Endodermal cell (in vitro differentiated cells): ENCODE measurements around the gene ATG9B. TPM values are rescaled to one million over a fixed set of nuclear protein-coding genes. Genes with fewer than 3 reads are reported as not detected.

Experiments used
- DNase-seq: peaks from one replicate; pipeline ENCODE4 v3.0.0-alpha.2; 2017
- H3K27ac ChIP-seq: 2 replicates; pipeline ENCODE4 v1.5.1; 2013; ENCODE audit warnings: mild to moderate bottlenecking, low read depth, low read length, moderate library complexity
- H3K27me3 ChIP-seq: 2 replicates; pipeline ENCODE4 v1.6.1; 2013; ENCODE audit warnings: mild to moderate bottlenecking, low read length, moderate library complexity; ENCODE audit not compliant: insufficient read depth, control insufficient read depth, poor library complexity, severe bottlenecking
- H3K36me3 ChIP-seq: 2 replicates; pipeline ENCODE4 v1.7.0; 2013; ENCODE audit warnings: mild to moderate bottlenecking, low read length, moderate library complexity; ENCODE audit not compliant: control insufficient read depth, insufficient read depth
- H3K4me1 ChIP-seq: one replicate; pipeline ENCODE4 v1.7.0; 2013; ENCODE audit warnings: low read length; ENCODE audit not compliant: control insufficient read depth, insufficient read depth
- H3K4me3 ChIP-seq: 2 replicates; pipeline ENCODE4 v1.5.1; 2013; ENCODE audit warnings: mild to moderate bottlenecking, low read length, moderate library complexity
- H3K9ac ChIP-seq: 2 replicates; pipeline ENCODE4 v1.6.1; 2013; ENCODE audit warnings: mild to moderate bottlenecking, low read length, moderate library complexity; ENCODE audit not compliant: poor library complexity, severe bottlenecking; ENCODE audit errors: extremely low read depth
- H3K9me3 ChIP-seq: 2 replicates; pipeline ENCODE4 v1.6.1; 2013; ENCODE audit warnings: mild to moderate bottlenecking, low read length, moderate library complexity; ENCODE audit not compliant: control insufficient read depth
- H3K27ac Mint-ChIP-seq: 2 replicates; pipeline ENCODE4 v1.8.0; 2020; ENCODE audit warnings: mixed read lengths
- H3K27me3 Mint-ChIP-seq: 2 replicates; pipeline ENCODE4 v1.8.0; 2021; ENCODE audit warnings: mild to moderate bottlenecking, mixed read lengths; ENCODE audit not compliant: insufficient read depth
- H3K36me3 Mint-ChIP-seq: 2 replicates; pipeline ENCODE4 v1.8.0; 2020; ENCODE audit warnings: low read depth, mixed read lengths
- H3K4me1 Mint-ChIP-seq: 2 replicates; pipeline ENCODE4 v1.8.0; 2020; ENCODE audit warnings: mixed read lengths
- H3K4me3 Mint-ChIP-seq: 2 replicates; pipeline ENCODE4 v1.8.0; 2020; ENCODE audit warnings: mild to moderate bottlenecking, moderate library complexity, mixed read lengths
- H3K9me3 Mint-ChIP-seq: 2 replicates; pipeline ENCODE4 v1.8.0; 2020; ENCODE audit warnings: mild to moderate bottlenecking, mixed read lengths
- WGBS, 2 experiments: methylation state at CpG; one replicate each; pipeline versions ENCODE4 v1.1.5 to v1.1.7; 2013; ENCODE audit warnings: missing lambda C conversion rate in 2 of 2, mixed read lengths in 1 of 2; ENCODE audit not compliant: insufficient coverage in 1 of 2, insufficient read length in 1 of 2; 5-methylcytosine and 5-hydroxymethylcytosine counted together
- total RNA-seq, 2 donors: library from RNA; stranded (reverse); fragmentation: NEBNext Ultra II Directional in 1 of 2; extraction: Animal tissue kit (Norgen Biotek cat#: 25700) in 1 of 2; gene quantifications; 2 replicates in 1 of 2; 3 replicates in 1 of 2; pipeline ENCODE4 v1.2.1, GENCODE V29; 2021
- TF ChIP-seq, protein P1 (sequence below): fragments of 200-600 bp; sonication (generic); conservative IDR thresholded peaks from 2 replicates; pipeline ENCODE4 v1.5.0; 2021; ENCODE audit warnings: antibody characterized with exemption, mild to moderate bottlenecking

The ATG9B gene
- total RNA-seq, 2 donors from 2014 or later, result 2.0 to 3.0 TPM

DNA sequence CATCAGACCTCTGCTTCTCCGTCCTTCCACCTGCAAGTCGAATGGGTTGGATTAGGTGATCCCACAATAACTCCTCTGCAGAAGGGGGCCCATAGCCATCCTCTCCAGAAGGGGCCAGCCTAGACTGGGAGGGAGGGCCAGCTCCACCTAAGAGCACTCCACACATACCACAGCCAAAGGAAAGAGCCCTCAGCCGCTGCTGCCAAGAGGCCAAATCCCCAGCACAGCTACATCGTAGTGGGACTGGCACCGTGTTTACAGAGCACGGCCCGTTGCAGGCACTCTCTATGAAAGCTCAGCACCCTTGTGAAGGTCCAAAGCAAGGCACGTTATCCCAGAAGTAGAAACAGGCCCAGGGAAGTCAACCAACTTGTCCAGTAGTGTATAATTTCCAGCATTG is 51.6 kb downstream of the ATG9B start:
- Mint-ChIP-seq H3K27me3 (peaks cover 77% of the 10 kb centered on the region), H3K36me3 (no peaks in the 10 kb centered on the region), H3K9me3 (no peaks in the 10 kb centered on the region), H3K27ac (no peak overlapping the region), H3K4me3 (no peak overlapping the region), H3K4me1 (peaks cover 24% of the 10 kb centered on the region)
- TF ChIP-seq, protein P1, sequence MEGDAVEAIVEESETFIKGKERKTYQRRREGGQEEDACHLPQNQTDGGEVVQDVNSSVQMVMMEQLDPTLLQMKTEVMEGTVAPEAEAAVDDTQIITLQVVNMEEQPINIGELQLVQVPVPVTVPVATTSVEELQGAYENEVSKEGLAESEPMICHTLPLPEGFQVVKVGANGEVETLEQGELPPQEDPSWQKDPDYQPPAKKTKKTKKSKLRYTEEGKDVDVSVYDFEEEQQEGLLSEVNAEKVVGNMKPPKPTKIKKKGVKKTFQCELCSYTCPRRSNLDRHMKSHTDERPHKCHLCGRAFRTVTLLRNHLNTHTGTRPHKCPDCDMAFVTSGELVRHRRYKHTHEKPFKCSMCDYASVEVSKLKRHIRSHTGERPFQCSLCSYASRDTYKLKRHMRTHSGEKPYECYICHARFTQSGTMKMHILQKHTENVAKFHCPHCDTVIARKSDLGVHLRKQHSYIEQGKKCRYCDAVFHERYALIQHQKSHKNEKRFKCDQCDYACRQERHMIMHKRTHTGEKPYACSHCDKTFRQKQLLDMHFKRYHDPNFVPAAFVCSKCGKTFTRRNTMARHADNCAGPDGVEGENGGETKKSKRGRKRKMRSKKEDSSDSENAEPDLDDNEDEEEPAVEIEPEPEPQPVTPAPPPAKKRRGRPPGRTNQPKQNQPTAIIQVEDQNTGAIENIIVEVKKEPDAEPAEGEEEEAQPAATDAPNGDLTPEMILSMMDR, result no peak
- DNase-seq, result no peak
- H3K9ac ChIP-seq, result no peak overlapping the region
- no peaks in the 10 kb centered on the region for H3K36me3 ChIP-seq
- peaks cover 6% of the 10 kb centered on the region for H3K4me1 ChIP-seq
- 84 to 100% methylated on average over 5 to 8 of the region's 8 CpGs for WGBS, 2 experiments
- no peak overlapping the region for H3K4me3 ChIP-seq
- peaks cover 52% of the 10 kb centered on the region for H3K27me3 ChIP-seq
- no peak overlapping the region for H3K27ac ChIP-seq
- no peaks in the 10 kb centered on the region for H3K9me3 ChIP-seq

DNA sequence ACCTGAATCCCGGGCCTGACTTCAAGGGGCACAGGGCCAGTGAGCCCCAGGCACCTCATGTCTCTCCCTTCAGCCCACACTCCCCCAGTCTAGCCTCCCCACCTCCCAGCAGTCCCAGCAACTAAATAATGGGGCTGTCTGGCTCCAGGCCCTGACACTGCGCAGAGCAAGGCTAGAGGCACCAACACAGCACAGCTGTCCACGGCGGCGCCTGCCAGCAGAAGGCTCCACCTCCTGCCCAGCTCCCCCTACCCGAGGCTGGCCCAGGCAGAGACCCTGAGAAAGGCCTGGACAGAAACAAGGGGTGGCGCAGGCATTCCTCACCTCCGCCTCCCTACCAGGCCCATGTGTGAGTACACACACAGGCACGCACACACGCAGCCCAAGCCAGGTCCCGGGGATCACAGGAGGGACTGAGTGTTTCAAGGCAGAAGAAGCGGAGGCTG is 52.2 kb downstream of the ATG9B start:
- H3K4me3 ChIP-seq, result no peak overlapping the region
- H3K9me3 ChIP-seq, result no peaks in the 10 kb centered on the region
- no peak overlapping the region for H3K27ac Mint-ChIP-seq
- H3K4me3 Mint-ChIP-seq, result no peak overlapping the region
- H3K27ac ChIP-seq, result peak overlapping the region; percentile 88
- no peak for DNase-seq
- no peak overlapping the region for H3K9ac ChIP-seq
- peaks cover 19% of the 10 kb centered on the region for H3K4me1 Mint-ChIP-seq
- WGBS, 2 experiments, result 90 to 93% methylated on average over 5 to 12 of the region's 12 CpGs
- no peaks in the 10 kb centered on the region for H3K36me3 Mint-ChIP-seq
- H3K36me3 ChIP-seq, result no peaks in the 10 kb centered on the region
- H3K4me1 ChIP-seq, result peaks cover 5% of the 10 kb centered on the region
- H3K27me3 ChIP-seq, result peaks cover 47% of the 10 kb centered on the region
- H3K9me3 Mint-ChIP-seq, result no peaks in the 10 kb centered on the region
- TF ChIP-seq, protein P1, result no peak
- peaks cover 77% of the 10 kb centered on the region for H3K27me3 Mint-ChIP-seq

- H3K36me3 ChIP-seq, result no peaks in the 10 kb centered on the region
- H3K9ac ChIP-seq, result no peak overlapping the region
- Mint-ChIP-seq H3K27me3 (peaks cover 73% of the 10 kb centered on the region), H3K27ac (no peak overlapping the region), H3K36me3 (no peaks in the 10 kb centered on the region), H3K4me3 (no peak overlapping the region), H3K9me3 (no peaks in the 10 kb centered on the region), H3K4me1 (peaks cover 16% of the 10 kb centered on the region)
- no peaks in the 10 kb centered on the region for H3K9me3 ChIP-seq
- H3K4me3 ChIP-seq, result no peak overlapping the region
- peak overlapping the region; percentile 88 for H3K27ac ChIP-seq
- TF ChIP-seq, protein P1, result no peak
- peaks cover 3% of the 10 kb centered on the region for H3K4me1 ChIP-seq
- peaks cover 41% of the 10 kb centered on the region for H3K27me3 ChIP-seq
- 73 to 82% methylated on average over 7 to 16 of the region's 16 CpGs for WGBS, 2 experiments
- DNase-seq, result no peak
Observed at GRCh38 chr7:150971242-150972022, 52.9 kb downstream of the ATG9B start.
